HG03066 (cell line): ENCODE results near the gene MUC2.
"Not testable (repeated sequence)": the region's sequence is repeated elsewhere in the genome, so short reads cannot be mapped to it uniquely, and the experiment has no call there.

Experiments used
- ATAC-seq: cut with Tn5 transposase; IDR thresholded peaks from one replicate; pipeline ENCODE4 v1.9.1; 2021; ENCODE audit warnings: low read depth; ENCODE audit not compliant: unreplicated experiment

The MUC2 gene

GRCh38 chr11:1102221-1102971, 27.7 kb downstream of the MUC2 start:
- ATAC-seq = no peak

GRCh38 chr11:1102996-1103395, 28.3 kb downstream of the MUC2 start:
- no peak for ATAC-seq

- no peak for ATAC-seq
Observed at GRCh38 chr11:1103401-1104360, 29.0 kb downstream of the MUC2 start.

- no peak for ATAC-seq
Observed at GRCh38 chr11:1104411-1105182, 29.9 kb downstream of the MUC2 start.

GRCh38 chr11:1105183-1105565, 30.5 kb downstream of the MUC2 start:
- ATAC-seq = no peak

GRCh38 chr11:1106387-1106786, 31.7 kb downstream of the MUC2 start:
- ATAC-seq = no peak

GRCh38 chr11:1107316-1108245, 32.9 kb downstream of the MUC2 start:
- ATAC-seq = no peak

GRCh38 chr11:1108246-1108900, 33.7 kb downstream of the MUC2 start:
- ATAC-seq = no peak

- ATAC-seq = no peak
Observed at GRCh38 chr11:1109101-1109917, 34.6 kb downstream of the MUC2 start.

GRCh38 chr11:1109918-1110705, 35.4 kb downstream of the MUC2 start:
- no peak for ATAC-seq

- ATAC-seq = no peak
Observed at GRCh38 chr11:1111545-1112212, 37.0 kb downstream of the MUC2 start.

- ATAC-seq = no peak
Observed at GRCh38 chr11:1112351-1113191, 37.9 kb downstream of the MUC2 start.

- ATAC-seq = no peak
Observed at GRCh38 chr11:1113405-1114201, 38.9 kb downstream of the MUC2 start.

GRCh38 chr11:1115292-1115691, 40.6 kb downstream of the MUC2 start:
- ATAC-seq = not testable (repeated sequence)

- no peak for ATAC-seq
Observed at GRCh38 chr11:1116104-1116503, 41.4 kb downstream of the MUC2 start.
